Liver (tissue), 9 donors: ENCODE measurements around the gene TAAR8. TPM values are rescaled to one million over a fixed set of nuclear protein-coding genes. Genes with fewer than 3 reads are reported as not detected.

Experiments
- DNase-seq: peaks from one replicate; pipeline ENCODE4 v3.0.0-alpha.2; 2017; ENCODE audit warnings: low spot score
- H3K27ac ChIP-seq, 2 donors: one replicate each; pipeline ENCODE4 v1.7.0; 2013; ENCODE audit warnings: inconsistent platforms in 2 of 2, low read length in 2 of 2, control low read depth in 1 of 2, low read depth in 1 of 2, mild to moderate bottlenecking in 1 of 2
- H3K27me3 ChIP-seq, 4 donors: one replicate each; pipeline versions ENCODE4 v1.6.1 to v1.7.0; 2013; ENCODE audit warnings: low read length in 3 of 4, inconsistent platforms in 1 of 4, mild to moderate bottlenecking in 1 of 4, moderate library complexity in 1 of 4; ENCODE audit not compliant: control insufficient read depth in 4 of 4, insufficient read depth in 4 of 4
- H3K36me3 ChIP-seq, 4 donors: one replicate each; pipeline versions ENCODE4 v1.6.1 to v1.7.0; 2013; ENCODE audit warnings: low read length in 3 of 4, mild to moderate bottlenecking in 3 of 4, low read depth in 1 of 4, moderate library complexity in 1 of 4; ENCODE audit not compliant: control insufficient read depth in 4 of 4, insufficient read depth in 3 of 4
- H3K4me1 ChIP-seq, 4 donors: one replicate each; pipeline versions ENCODE4 v1.6.1 to v1.7.0; 2013; ENCODE audit warnings: low read length in 3 of 4, mild to moderate bottlenecking in 3 of 4, moderate library complexity in 1 of 4; ENCODE audit not compliant: control insufficient read depth in 4 of 4, insufficient read depth in 4 of 4
- H3K4me3 ChIP-seq, 3 donors: one replicate each; pipeline versions ENCODE4 v1.6.1 to v1.7.0; 2013; ENCODE audit warnings: low read length in 3 of 3, control low read depth in 1 of 3, low read depth in 1 of 3, mild to moderate bottlenecking in 1 of 3
- H3K9ac ChIP-seq, 2 donors: one replicate each; pipeline ENCODE4 v1.7.0; 2013; ENCODE audit warnings: low read length in 2 of 2, mild to moderate bottlenecking in 2 of 2, moderate library complexity in 2 of 2, control low read depth in 1 of 2, low read depth in 1 of 2
- H3K9me3 ChIP-seq, 4 donors: one replicate each; pipeline versions ENCODE4 v1.6.1 to v1.7.0; 2013; ENCODE audit warnings: low read length in 3 of 4; ENCODE audit not compliant: control insufficient read depth in 4 of 4
- ATF3 ChIP-seq: IDR thresholded peaks from 2 replicates; pipeline ENCODE4 v1.6.1; 2016; ENCODE audit warnings: antibody characterized with exemption
- CTCF ChIP-seq: fragments of 150-350 bp; IDR thresholded peaks from 2 replicates; pipeline ENCODE4 v1.5.1; 2017; ENCODE audit warnings: improper control_type of control experiment, low read depth, low read length; ENCODE audit not compliant: missing input control
- EGR1 ChIP-seq, 2 donors: IDR thresholded peaks; 2 replicates each; pipeline ENCODE4 v1.6.1; 2016 to 2018; ENCODE audit warnings: antibody characterized with exemption in 2 of 2, low read depth in 2 of 2
- FOXA1 ChIP-seq: IDR thresholded peaks from 2 replicates; pipeline ENCODE4 v1.6.1; 2016; ENCODE audit warnings: antibody characterized with exemption
- FOXA2 ChIP-seq: IDR thresholded peaks from 2 replicates; pipeline ENCODE4 v1.6.1; 2016; ENCODE audit warnings: antibody characterized with exemption
- GABPA ChIP-seq, 2 donors: IDR thresholded peaks in 1 of 2; conservative IDR thresholded peaks in 1 of 2; 2 replicates each; pipeline ENCODE4 v1.6.1; 2016; ENCODE audit warnings: antibody characterized with exemption in 2 of 2, mild to moderate bottlenecking in 1 of 2, moderate library complexity in 1 of 2
- HNF4A ChIP-seq, 2 donors: conservative IDR thresholded peaks; 2 replicates each; pipeline ENCODE4 v1.6.1; 2016; ENCODE audit warnings: antibody characterized with exemption in 2 of 2, mild to moderate bottlenecking in 2 of 2
- HNF4G ChIP-seq: IDR thresholded peaks from 2 replicates; pipeline ENCODE4 v1.6.1; 2016; ENCODE audit warnings: antibody characterized with exemption
- JUND ChIP-seq, 2 donors: IDR thresholded peaks; 2 replicates each; pipeline ENCODE4 v1.6.1; 2016; ENCODE audit warnings: antibody characterized with exemption in 2 of 2
- MAX ChIP-seq: IDR thresholded peaks from 2 replicates; pipeline ENCODE4 v1.6.1; 2016; ENCODE audit warnings: antibody characterized with exemption
- NR2F2 ChIP-seq: IDR thresholded peaks from 2 replicates; pipeline ENCODE4 v1.6.1; 2016; ENCODE audit warnings: antibody characterized with exemption
- RAD21 ChIP-seq, 2 donors: IDR thresholded peaks; 2 replicates each; pipeline ENCODE4 v1.6.1; 2016; ENCODE audit warnings: antibody characterized with exemption in 2 of 2, mild to moderate bottlenecking in 2 of 2
- REST ChIP-seq: IDR thresholded peaks from 2 replicates; pipeline ENCODE4 v1.6.1; 2016; ENCODE audit warnings: antibody characterized with exemption, mild to moderate bottlenecking
- RXRA ChIP-seq, 2 donors: IDR thresholded peaks; 2 replicates each; pipeline ENCODE4 v1.6.1; 2017 to 2018; ENCODE audit warnings: antibody characterized with exemption in 2 of 2, mild to moderate bottlenecking in 1 of 2
- SP1 ChIP-seq: IDR thresholded peaks from 2 replicates; pipeline ENCODE4 v1.6.1; 2018; ENCODE audit warnings: antibody characterized with exemption, mild to moderate bottlenecking
- TAF1 ChIP-seq: conservative IDR thresholded peaks from 2 replicates; pipeline ENCODE4 v1.6.1; 2016; ENCODE audit warnings: antibody characterized with exemption, mild to moderate bottlenecking
- YY1 ChIP-seq: IDR thresholded peaks from 2 replicates; pipeline ENCODE4 v1.6.1; 2016; ENCODE audit warnings: antibody characterized with exemption, mild to moderate bottlenecking
- ZBTB33 ChIP-seq: IDR thresholded peaks from 2 replicates; pipeline ENCODE4 v1.6.1; 2016; ENCODE audit warnings: antibody characterized with exemption
- WGBS: extraction: QIAGEN DNeasy Blood & Tissue Kit; methylation state at CpG from one replicate; pipeline ENCODE4 v1.1.7; 2013; 5-methylcytosine and 5-hydroxymethylcytosine counted together
- polyA plus RNA-seq, 2 donors: library from polyadenylated mRNA; stranded (reverse) in 1 of 2; unstranded in 1 of 2; fragments of 200-250 nt in 1 of 2; fragments of >200 nt in 1 of 2; fragmentation: Nextera tagmentation in 1 of 2; extraction: Ambion mirVana in 1 of 2; gene quantifications; one replicate each; pipeline versions ENCODE4 v1.2.1 to v1.2.3, GENCODE V29; 2013 to 2015
- total RNA-seq, 2 donors: library from RNA; depleted of rRNA; stranded (reverse); fragments of >200 nt; gene quantifications; one replicate each; pipeline ENCODE4 v1.2.3, GENCODE V29; 2014
- donor health status: healthy.
- donor health status: healthy.
- donor health status: healthy.
- donor health status: healthy.
- donor health status: healthy.

Gene TAAR8
- total and polyA plus RNA-seq, 4 donors, result not detected

- Histone ChIP-seq H3K9me3 (no peaks in the 10 kb centered on the region), H3K9ac (no peak overlapping the region), H3K27me3 (no peaks in the 10 kb centered on the region), H3K27ac (no peak overlapping the region), H3K4me3 (no peak overlapping the region), H3K36me3 (no peaks in the 10 kb centered on the region), H3K4me1 (no peaks in the 10 kb centered on the region)
- TF ChIP-seq FOXA2, result no peak
- TF ChIP-seq EGR1 (IDR thresholded peaks at IDR 0.05; ENCODE audit: low read depth in 2 of 2), result no peak
- no peak for TF ChIP-seq SP1
- TF ChIP-seq RXRA (IDR thresholded peaks at IDR 0.05), result no peak
- TF ChIP-seq ATF3, result no peak
- no peak for TF ChIP-seq TAF1
- TF ChIP-seq RAD21 (IDR thresholded peaks at IDR 0.05), result no peak
- TF ChIP-seq NR2F2, result no peak
- no peak for TF ChIP-seq FOXA1
- TF ChIP-seq REST, result no peak
- TF ChIP-seq MAX, result no peak
- TF ChIP-seq HNF4G, result no peak
- no peak for TF ChIP-seq CTCF
- TF ChIP-seq YY1, result no peak
- TF ChIP-seq HNF4A (conservative IDR thresholded peaks at IDR 0.05), result no peak
- TF ChIP-seq GABPA (IDR thresholded peaks at IDR 0.05 in 1 of 2, conservative IDR thresholded peaks at IDR 0.05 in 1 of 2), result no peak
- TF ChIP-seq ZBTB33, result no peak
- TF ChIP-seq JUND (IDR thresholded peaks at IDR 0.05), result no peak
- 81% methylated on average over 1 of the region's 1 CpG for WGBS
- no peak for DNase-seq
These were observed 32.2 kb downstream of the TAAR8 start for GRCh38 chr6:132584698-132585097.
